GM12873 (cell line): Measurements from ENCODE around the gene FBXW8.

Experiments
- TF ChIP-seq, protein P1 (sequence below): IDR thresholded peaks from 2 replicates; pipeline ENCODE4 v1.5.1; 2012; ENCODE audit warnings: low read depth, mild to moderate bottlenecking, moderate library complexity, low read length, control low read depth; ENCODE audit not compliant: insufficient read depth; ENCODE audit errors: missing control alignments

The FBXW8 gene

DNA sequence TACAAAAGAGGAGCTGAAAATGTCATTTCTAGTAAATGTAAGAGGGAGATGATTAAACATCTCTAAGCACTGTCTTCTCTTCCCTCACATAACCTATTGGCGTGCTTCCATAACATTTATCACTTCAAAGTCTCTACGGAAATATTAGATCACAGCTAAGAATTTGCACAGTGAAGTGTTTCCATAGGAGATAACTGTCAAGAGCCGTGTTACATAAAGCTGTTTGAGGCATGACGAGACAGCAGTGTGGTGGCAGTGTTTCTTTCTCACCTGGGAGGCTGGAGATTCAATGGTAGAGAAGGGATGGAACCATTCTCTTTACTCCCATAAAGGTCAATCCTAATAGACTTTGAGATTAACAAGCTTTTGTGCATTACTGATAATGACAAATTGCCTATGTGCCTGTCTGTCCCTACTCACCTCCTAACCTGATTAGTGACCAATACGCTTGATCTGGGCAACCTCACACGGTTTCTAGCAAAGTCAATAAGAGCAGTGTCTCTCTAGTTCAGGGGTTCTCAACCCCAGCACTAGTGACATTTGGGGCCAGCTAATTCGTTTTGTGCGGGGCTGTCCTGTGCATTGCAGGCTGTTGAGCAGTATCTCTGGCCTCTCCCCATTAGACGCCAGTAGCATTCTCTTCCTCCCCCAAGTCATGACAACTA is 35.3 kb downstream of the FBXW8 start:
- TF ChIP-seq, protein P1, sequence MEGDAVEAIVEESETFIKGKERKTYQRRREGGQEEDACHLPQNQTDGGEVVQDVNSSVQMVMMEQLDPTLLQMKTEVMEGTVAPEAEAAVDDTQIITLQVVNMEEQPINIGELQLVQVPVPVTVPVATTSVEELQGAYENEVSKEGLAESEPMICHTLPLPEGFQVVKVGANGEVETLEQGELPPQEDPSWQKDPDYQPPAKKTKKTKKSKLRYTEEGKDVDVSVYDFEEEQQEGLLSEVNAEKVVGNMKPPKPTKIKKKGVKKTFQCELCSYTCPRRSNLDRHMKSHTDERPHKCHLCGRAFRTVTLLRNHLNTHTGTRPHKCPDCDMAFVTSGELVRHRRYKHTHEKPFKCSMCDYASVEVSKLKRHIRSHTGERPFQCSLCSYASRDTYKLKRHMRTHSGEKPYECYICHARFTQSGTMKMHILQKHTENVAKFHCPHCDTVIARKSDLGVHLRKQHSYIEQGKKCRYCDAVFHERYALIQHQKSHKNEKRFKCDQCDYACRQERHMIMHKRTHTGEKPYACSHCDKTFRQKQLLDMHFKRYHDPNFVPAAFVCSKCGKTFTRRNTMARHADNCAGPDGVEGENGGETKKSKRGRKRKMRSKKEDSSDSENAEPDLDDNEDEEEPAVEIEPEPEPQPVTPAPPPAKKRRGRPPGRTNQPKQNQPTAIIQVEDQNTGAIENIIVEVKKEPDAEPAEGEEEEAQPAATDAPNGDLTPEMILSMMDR = no peak

DNA sequence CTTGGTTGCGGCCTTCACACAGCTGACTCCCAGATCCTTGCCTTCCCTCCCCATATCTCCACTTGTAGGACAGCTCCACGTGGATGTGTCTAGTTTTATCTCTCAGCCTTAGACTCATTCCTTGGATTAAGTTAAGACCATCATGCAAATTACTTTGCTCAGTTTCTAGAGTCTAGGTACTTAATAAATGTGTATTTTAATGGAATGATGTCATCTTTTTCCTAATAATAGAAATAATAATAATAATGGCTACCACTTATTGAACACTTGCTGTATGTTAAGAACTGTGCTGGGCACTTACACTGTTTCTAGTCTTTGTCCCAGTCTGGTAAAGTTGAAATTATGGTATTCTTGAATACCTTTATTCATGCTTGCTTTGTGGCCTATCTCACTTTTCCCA is 37.5 kb downstream of the FBXW8 start:
- TF ChIP-seq, protein P1 = no peak

DNA sequence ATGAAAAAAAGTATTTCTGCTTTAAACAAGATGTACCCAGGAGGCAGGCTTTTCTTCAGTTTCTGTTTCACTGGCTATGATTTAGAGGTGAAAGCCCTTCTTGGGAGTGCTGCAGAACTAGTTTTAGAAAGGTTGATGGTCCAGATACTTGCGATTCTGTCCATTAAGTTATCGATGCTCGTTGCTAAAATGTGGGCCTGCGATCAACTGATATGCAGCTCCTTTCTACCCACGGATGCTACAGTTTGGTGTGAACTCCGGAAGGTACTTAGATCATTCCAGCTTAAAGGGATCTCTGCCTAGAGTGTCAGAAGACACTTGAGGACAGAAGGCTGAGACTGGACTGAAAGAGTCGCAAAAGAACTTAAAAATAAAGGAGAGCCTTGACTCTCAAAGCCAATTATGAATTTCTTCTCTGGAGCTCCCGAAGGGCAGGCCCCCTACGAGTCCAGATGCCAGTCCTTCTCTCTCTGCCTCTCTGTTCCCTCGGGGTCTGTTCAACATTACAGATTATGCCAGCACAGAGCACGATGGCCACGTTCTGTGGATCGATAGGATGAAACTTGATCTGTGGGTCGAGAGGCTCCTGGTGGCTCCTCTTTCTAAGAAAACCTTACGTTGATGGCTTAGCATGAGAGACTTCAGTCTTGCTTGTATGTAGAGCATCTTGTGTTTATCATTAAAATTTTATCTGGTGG is 40.0 kb downstream of the FBXW8 start:
- TF ChIP-seq, protein P1 = no peak

DNA sequence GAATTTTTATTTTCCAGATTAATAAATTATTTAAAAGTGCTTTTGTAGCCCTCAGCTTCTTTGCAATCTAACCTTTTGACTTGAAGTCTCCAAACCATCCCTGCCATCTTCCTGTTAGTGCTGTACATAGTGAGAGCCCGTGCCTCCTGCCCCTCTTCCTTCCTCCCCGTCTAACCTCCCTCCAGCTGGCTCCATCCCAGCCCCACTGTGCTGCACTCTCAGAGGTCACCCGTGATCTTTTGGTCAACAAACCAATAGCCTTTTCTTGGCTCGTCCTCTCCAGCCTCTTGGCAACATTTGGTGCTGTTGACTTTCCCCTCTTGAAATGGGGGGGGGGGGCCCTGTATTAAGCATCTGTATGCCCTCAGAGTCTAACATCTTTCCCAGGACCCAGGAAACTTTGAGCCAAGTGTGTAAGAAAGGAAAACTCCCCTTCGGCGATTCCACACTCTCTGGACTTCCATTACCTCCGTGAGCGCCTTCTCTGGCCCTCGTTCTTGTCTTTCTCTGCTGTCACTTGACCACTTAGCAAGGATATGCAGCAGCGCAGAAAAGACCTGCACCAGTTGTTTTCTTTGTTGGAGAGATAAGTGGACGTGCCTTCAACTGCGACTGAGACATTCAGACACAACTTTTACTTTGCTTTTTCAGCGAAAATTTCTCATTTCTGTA is 44.1 kb downstream of the FBXW8 start:
- TF ChIP-seq, protein P1 = no peak

DNA sequence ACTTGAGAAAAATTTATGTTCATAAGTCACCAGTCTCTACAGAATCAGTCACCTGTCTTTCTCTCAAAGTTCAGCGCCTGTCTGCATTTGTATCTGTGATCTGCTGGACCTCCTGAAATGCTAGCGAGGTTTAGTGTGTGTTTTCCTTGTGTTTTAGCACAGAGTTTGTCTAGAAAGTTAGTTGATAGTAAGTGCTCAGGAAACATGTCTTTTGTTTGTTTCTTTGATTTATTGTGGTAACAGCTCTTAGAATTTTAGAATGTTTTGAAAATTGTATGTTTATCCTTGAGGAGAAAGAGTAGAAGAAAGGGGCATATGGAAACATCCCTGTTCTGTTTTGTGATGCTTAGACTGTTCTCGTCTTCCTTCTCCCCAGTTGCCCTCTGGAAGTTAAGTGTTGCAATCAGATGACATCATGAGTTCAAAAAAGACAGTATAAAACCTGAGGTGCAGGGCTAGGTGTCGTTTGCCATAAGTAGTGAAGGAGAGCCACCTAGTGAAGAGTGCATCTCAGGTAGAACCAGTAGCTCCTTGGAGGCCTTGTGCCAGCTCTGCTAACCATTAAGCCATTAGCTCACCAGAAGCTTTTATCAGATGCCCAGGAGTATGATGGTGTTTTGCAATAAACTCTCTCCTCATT is 44.8 kb downstream of the FBXW8 start:
- TF ChIP-seq, protein P1 = peak; percentile 38

DNA sequence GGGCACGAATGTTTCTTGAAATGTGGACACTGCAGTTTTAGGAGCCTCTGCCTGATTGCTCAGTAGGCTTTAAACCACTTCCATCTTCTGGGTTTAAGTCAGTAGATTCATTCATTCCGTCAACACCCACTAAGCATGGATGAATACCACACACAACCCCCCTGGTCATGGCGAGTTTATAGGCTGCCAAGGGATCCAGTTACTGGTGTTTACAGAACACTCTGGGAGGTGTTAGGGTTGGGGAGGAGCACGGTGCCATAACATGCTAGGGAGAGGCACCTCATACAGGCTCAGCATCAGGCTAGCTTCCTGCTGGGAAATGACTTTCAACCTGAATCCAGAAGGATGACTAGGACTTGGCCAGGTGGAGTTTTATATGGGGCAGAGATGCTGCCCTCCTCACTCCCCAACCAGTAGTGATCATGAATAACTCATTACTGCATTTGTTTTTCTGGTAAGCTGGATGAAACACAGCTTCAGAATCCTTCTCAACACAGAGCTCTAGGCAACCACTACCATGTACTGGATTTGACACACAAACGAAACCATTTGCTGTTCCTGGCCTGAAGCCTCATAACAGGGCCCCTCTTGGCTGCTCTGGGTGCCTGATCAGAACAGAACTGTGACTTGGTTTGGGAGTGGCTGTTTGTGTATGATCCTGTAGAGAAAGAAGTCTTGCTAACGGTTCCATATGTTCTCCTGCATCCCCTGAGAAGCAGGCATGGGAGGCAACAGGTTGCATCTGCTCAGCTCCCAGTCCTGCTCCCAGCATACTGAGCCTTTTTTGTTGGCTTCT is 47.9 kb downstream of the FBXW8 start:
- TF ChIP-seq, protein P1 = no peak
